DND-41 (cell line): ENCODE results near the gene LLPH.

Experiments used
- ATAC-seq: fragments of 200-7000 bp; cut with Tn5 transposase; 3 replicates; pipeline ENCODE4 v1.9.1; 2021; ENCODE audit warnings: low read depth; ENCODE audit not compliant: insufficient read depth
- DNase-seq: peaks from one replicate; pipeline ENCODE4 v3.0.0-alpha.2; 2020
- H2AFZ ChIP-seq: 2 replicates; pipeline ENCODE4 v1.6.0; 2012; ENCODE audit warnings: low read depth, low read length
- H3K27ac ChIP-seq: 2 replicates; pipeline ENCODE4 v1.5.1; 2012; ENCODE audit warnings: low read length, inconsistent platforms
- H3K27me3 ChIP-seq: fragments of 200-600 bp; sonication (generic); 2 replicates; pipeline ENCODE4 v1.6.0; 2012; ENCODE audit warnings: low read length, mild to moderate bottlenecking, inconsistent platforms; ENCODE audit not compliant: insufficient read depth, poor library complexity
- H3K36me3 ChIP-seq: 2 replicates; pipeline ENCODE4 v1.5.1; 2012; ENCODE audit warnings: low read length, inconsistent platforms; ENCODE audit not compliant: insufficient read depth
- H3K4me1 ChIP-seq: 2 replicates; pipeline ENCODE4 v1.5.1; 2012; ENCODE audit warnings: mild to moderate bottlenecking, low read length; ENCODE audit not compliant: insufficient read depth
- H3K4me2 ChIP-seq: 2 replicates; pipeline ENCODE4 v1.6.0; 2012; ENCODE audit warnings: mild to moderate bottlenecking, moderate library complexity, low read length, inconsistent platforms; ENCODE audit not compliant: insufficient read depth
- H3K4me3 ChIP-seq, 2 experiments: fragments of 200-600 bp in 1 of 2; shearing (Covaris generic) in 1 of 2; 2 replicates each; pipeline ENCODE4 v1.5.1; 2012 to 2016; ENCODE audit warnings: inconsistent platforms in 2 of 2, low read length in 2 of 2, mild to moderate bottlenecking in 2 of 2, low read depth in 1 of 2, moderate library complexity in 1 of 2
- H3K79me2 ChIP-seq: 2 replicates; pipeline ENCODE4 v1.6.0; 2012; ENCODE audit warnings: low read length, inconsistent platforms; ENCODE audit not compliant: insufficient read depth
- H3K9ac ChIP-seq: 2 replicates; pipeline ENCODE4 v1.6.0; 2012; ENCODE audit warnings: low read depth, mild to moderate bottlenecking, inconsistent platforms, low read length, moderate library complexity
- H3K9me3 ChIP-seq: 2 replicates; pipeline ENCODE4 v1.5.1; 2012; ENCODE audit warnings: low read length, moderate library complexity, mild to moderate bottlenecking, inconsistent platforms; ENCODE audit not compliant: insufficient read depth, severe bottlenecking
- H4K20me1 ChIP-seq: 2 replicates; pipeline ENCODE4 v1.6.0; 2012; ENCODE audit warnings: low read length; ENCODE audit not compliant: insufficient read depth
- EZH2 ChIP-seq: IDR thresholded peaks from 3 replicates; pipeline ENCODE4 v1.6.1; 2012; ENCODE audit warnings: borderline replicate concordance, low read depth, mild to moderate bottlenecking, moderate library complexity, low read length, inconsistent platforms; ENCODE audit not compliant: severe bottlenecking
- TF ChIP-seq, protein P1 (sequence below): IDR thresholded peaks from 2 replicates; pipeline ENCODE4 v1.5.1; 2012; ENCODE audit warnings: borderline replicate concordance, low read length, moderate library complexity, mild to moderate bottlenecking; ENCODE audit not compliant: poor library complexity, severe bottlenecking; ENCODE audit errors: extremely low read depth

Gene LLPH

GRCh38 chr12:66149702-66150398, 19.3 kb upstream of the LLPH start:
- no peak for DNase-seq

DNA sequence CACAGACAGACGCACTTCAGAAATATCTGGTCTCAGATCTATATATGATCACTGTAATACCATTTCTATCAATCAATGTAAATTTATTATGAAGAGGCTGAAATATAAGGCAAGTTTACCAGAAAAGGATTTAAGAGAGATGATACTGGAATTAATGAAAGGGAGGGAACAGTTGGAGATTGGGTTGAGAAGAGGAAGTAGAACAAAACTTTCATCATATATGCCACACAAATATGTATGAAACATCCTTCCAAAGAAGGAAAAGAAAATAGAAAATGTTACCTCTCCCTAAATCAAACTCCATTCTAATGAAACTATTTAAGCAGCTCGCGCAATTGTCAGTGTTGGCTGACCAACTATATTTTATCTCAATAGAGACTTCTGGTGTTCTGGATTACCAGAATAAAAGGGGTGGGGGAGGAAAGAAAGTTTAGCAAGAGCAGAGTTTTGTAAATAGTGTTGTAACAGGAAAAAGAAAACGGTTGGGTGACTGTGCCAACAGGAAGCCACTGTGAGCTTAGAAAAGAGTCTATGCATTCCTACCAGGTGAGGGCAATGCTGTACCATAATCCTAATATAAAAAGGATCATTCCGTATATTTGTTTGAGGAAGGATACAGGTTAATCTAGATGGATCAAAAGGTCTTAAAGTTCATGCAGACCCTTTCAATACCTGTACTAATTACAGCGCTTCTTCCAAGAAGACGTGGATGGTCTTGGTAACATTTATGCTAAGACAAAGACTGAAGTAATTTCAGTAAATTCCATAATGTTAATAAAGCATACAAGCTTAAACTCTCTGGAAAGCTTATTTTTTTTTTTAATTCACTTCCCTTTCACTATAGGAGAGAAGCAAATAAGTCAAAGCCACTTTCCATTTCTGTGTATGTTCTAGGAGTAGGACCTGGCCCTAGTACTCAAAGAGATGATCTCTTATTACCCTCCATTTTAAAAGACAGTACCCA, 14.5 kb upstream of the LLPH start:
- H3K79me2 ChIP-seq = no peaks in the 10 kb centered on the region
- no peak for DNase-seq
- TF ChIP-seq, protein P1, sequence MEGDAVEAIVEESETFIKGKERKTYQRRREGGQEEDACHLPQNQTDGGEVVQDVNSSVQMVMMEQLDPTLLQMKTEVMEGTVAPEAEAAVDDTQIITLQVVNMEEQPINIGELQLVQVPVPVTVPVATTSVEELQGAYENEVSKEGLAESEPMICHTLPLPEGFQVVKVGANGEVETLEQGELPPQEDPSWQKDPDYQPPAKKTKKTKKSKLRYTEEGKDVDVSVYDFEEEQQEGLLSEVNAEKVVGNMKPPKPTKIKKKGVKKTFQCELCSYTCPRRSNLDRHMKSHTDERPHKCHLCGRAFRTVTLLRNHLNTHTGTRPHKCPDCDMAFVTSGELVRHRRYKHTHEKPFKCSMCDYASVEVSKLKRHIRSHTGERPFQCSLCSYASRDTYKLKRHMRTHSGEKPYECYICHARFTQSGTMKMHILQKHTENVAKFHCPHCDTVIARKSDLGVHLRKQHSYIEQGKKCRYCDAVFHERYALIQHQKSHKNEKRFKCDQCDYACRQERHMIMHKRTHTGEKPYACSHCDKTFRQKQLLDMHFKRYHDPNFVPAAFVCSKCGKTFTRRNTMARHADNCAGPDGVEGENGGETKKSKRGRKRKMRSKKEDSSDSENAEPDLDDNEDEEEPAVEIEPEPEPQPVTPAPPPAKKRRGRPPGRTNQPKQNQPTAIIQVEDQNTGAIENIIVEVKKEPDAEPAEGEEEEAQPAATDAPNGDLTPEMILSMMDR = peak; percentile 50
- no peak for TF ChIP-seq EZH2
- peaks cover 80% of the 10 kb centered on the region for H3K36me3 ChIP-seq
- no peak overlapping the region for H3K4me2 ChIP-seq
- no peaks in the 10 kb centered on the region for H4K20me1 ChIP-seq
- H3K9ac ChIP-seq = no peak overlapping the region
- no peaks in the 10 kb centered on the region for H3K4me1 ChIP-seq
- H3K4me3 ChIP-seq = no peak overlapping the region
- H3K9me3 ChIP-seq = peaks cover 27% of the 10 kb centered on the region
- ATAC-seq = peak; percentile 66
- no peak overlapping the region for H3K27ac ChIP-seq
- H3K27me3 ChIP-seq = no peaks in the 10 kb centered on the region
- no peak overlapping the region for H2AFZ ChIP-seq

More at GRCh38 chr12:66149702-66150398, 19.3 kb upstream of the LLPH start:
- Histone ChIP-seq H3K4me2 (no peak overlapping the region), H3K36me3 (peaks cover 50% of the 10 kb centered on the region), H3K27ac (no peak overlapping the region), H3K79me2 (peaks cover 5% of the 10 kb centered on the region; the same call in 1 of the 2 replicates), H3K27me3 (no peaks in the 10 kb centered on the region), H3K9me3 (no peaks in the 10 kb centered on the region), H3K9ac (no peak overlapping the region), H4K20me1 (peaks cover 1% of the 10 kb centered on the region; the same call in 1 of the 2 replicates), H2AFZ (no peak overlapping the region), H3K4me1 (no peaks in the 10 kb centered on the region), H3K4me3 (no peak overlapping the region)
- ATAC-seq = no peak
- TF ChIP-seq EZH2 = no peak
- TF ChIP-seq, protein P1 = peak; percentile 8

GRCh38 chr12:66143868-66144267, 13.3 kb upstream of the LLPH start:
- H3K9ac ChIP-seq = no peak overlapping the region
- no peak overlapping the region for H3K4me3 ChIP-seq
- TF ChIP-seq EZH2 = no peak
- TF ChIP-seq, protein P1 = no peak
- H3K4me1 ChIP-seq = no peaks in the 10 kb centered on the region
- no peaks in the 10 kb centered on the region for H4K20me1 ChIP-seq
- no peaks in the 10 kb centered on the region for H3K27me3 ChIP-seq
- peaks cover 34% of the 10 kb centered on the region for H3K9me3 ChIP-seq
- no peak overlapping the region for H3K4me2 ChIP-seq
- H3K36me3 ChIP-seq = peaks cover 85% of the 10 kb centered on the region
- H3K79me2 ChIP-seq = no peaks in the 10 kb centered on the region
- ATAC-seq (no peak), DNase-seq (no peak)
- no peak overlapping the region for H2AFZ ChIP-seq
- no peak overlapping the region for H3K27ac ChIP-seq
